Neural crest cell (in vitro differentiated cells): Measurements from ENCODE around the gene OGA. TPM values are rescaled to one million over a fixed set of nuclear protein-coding genes. Genes with fewer than 3 reads are reported as not detected.

Source experiments
- DNase-seq: peaks from one replicate; pipeline ENCODE4 v3.0.0; 2021; ENCODE audit warnings: low read depth, mixed read lengths, low spot score
- H3K27ac Mint-ChIP-seq: one replicate; pipeline ENCODE4 v1.8.0; 2021; ENCODE audit warnings: mild to moderate bottlenecking, mixed read lengths; ENCODE audit not compliant: unreplicated experiment
- H3K27me3 Mint-ChIP-seq: 2 replicates; pipeline ENCODE4 v1.8.0; 2021; ENCODE audit warnings: low read depth, mild to moderate bottlenecking, mixed read lengths
- H3K36me3 Mint-ChIP-seq: 2 replicates; pipeline ENCODE4 v1.8.0; 2021; ENCODE audit warnings: low read depth, mild to moderate bottlenecking, mixed read lengths
- H3K4me1 Mint-ChIP-seq: 2 replicates; pipeline ENCODE4 v1.8.0; 2021; ENCODE audit warnings: mixed read lengths
- H3K4me3 Mint-ChIP-seq: one replicate; pipeline ENCODE4 v1.8.0; 2021; ENCODE audit warnings: mild to moderate bottlenecking, mixed read lengths
- H3K9me3 Mint-ChIP-seq: 2 replicates; pipeline ENCODE4 v1.8.0; 2021; ENCODE audit warnings: mixed read lengths
- total RNA-seq: library from RNA; stranded (reverse); gene quantifications from 2 replicates; pipeline ENCODE4 v1.2.1, GENCODE V29; 2021
- TF ChIP-seq, protein P1 (sequence below): fragments of 200-600 bp; sonication (generic); conservative IDR thresholded peaks from 2 replicates; pipeline ENCODE4 v1.5.0; 2021; ENCODE audit warnings: antibody characterized with exemption, mild to moderate bottlenecking

The OGA gene
- total RNA-seq, 1 donor from 2014 or later = 102 TPM

- no peak for DNase-seq
- Mint-ChIP-seq H3K27me3 (peaks cover 55% of the 10 kb centered on the region), H3K9me3 (no peaks in the 10 kb centered on the region), H3K4me1 (peaks cover 46% of the 10 kb centered on the region), H3K4me3 (peak overlapping the region; percentile 87), H3K27ac (no peak overlapping the region), H3K36me3 (peaks cover 9% of the 10 kb centered on the region)
- TF ChIP-seq, protein P1, sequence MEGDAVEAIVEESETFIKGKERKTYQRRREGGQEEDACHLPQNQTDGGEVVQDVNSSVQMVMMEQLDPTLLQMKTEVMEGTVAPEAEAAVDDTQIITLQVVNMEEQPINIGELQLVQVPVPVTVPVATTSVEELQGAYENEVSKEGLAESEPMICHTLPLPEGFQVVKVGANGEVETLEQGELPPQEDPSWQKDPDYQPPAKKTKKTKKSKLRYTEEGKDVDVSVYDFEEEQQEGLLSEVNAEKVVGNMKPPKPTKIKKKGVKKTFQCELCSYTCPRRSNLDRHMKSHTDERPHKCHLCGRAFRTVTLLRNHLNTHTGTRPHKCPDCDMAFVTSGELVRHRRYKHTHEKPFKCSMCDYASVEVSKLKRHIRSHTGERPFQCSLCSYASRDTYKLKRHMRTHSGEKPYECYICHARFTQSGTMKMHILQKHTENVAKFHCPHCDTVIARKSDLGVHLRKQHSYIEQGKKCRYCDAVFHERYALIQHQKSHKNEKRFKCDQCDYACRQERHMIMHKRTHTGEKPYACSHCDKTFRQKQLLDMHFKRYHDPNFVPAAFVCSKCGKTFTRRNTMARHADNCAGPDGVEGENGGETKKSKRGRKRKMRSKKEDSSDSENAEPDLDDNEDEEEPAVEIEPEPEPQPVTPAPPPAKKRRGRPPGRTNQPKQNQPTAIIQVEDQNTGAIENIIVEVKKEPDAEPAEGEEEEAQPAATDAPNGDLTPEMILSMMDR = no peak
These were observed 37.9 kb downstream of the OGA start for GRCh38 chr10:101780187-101780817.

GRCh38 chr10:101779544-101780186 is 38.6 kb downstream of the OGA start:
- Mint-ChIP-seq H3K9me3 (no peaks in the 10 kb centered on the region), H3K4me1 (peaks cover 44% of the 10 kb centered on the region), H3K27me3 (peaks cover 61% of the 10 kb centered on the region), H3K4me3 (peak overlapping the region; percentile 89), H3K27ac (no peak overlapping the region), H3K36me3 (peaks cover 9% of the 10 kb centered on the region)
- peak; percentile 96 for DNase-seq
- TF ChIP-seq, protein P1 = peak; percentile 90

DNA sequence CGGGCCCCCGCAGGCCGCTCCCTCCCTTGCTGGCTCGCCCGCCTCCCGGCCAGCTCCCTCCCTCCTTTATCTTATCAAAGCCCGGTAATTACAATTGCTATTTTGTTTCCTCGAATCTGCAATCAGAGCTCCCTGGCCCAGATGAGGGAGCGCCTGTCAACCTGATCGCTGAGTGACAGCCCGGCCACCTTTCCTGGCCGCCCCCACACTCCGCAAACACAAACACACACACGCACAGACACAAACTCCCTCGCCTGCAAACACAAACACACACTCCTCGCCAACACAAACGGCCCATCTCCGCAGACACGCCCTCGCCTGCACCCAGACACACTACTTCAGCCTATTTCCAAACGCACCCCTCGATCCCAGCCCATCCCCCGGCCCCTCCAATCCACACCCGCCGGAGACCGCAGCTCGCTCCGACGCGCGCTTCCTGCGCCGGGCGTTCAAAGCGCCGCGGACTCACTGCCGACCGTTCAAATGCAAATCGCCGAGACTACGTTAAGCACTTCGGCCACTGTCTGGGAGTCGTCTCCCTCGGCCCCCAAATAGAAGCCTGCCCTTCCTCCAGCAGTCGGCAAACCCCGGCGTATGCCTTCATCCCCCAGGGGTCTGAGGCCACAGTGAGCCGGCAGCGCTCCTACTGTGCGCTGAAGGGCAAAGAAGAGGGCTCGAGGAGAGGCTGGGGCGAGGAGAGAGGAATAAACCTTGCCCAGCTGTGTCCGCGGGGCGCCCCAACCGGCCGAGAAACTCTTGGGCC is 39.3 kb downstream of the OGA start:
- H3K27me3 Mint-ChIP-seq = peaks cover 68% of the 10 kb centered on the region
- peaks cover 37% of the 10 kb centered on the region for H3K4me1 Mint-ChIP-seq
- no peak overlapping the region for H3K27ac Mint-ChIP-seq
- TF ChIP-seq, protein P1 = no peak
- peak; percentile 52 for DNase-seq
- H3K4me3 Mint-ChIP-seq = peak overlapping the region; percentile 89
- H3K36me3 Mint-ChIP-seq = peaks cover 9% of the 10 kb centered on the region
- H3K9me3 Mint-ChIP-seq = no peaks in the 10 kb centered on the region

- H3K36me3 Mint-ChIP-seq = peaks cover 8% of the 10 kb centered on the region
- peak overlapping the region; percentile 89 for H3K4me3 Mint-ChIP-seq
- H3K27ac Mint-ChIP-seq = no peak overlapping the region
- peaks cover 30% of the 10 kb centered on the region for H3K4me1 Mint-ChIP-seq
- peaks cover 75% of the 10 kb centered on the region for H3K27me3 Mint-ChIP-seq
- TF ChIP-seq, protein P1 = no peak
- no peaks in the 10 kb centered on the region for H3K9me3 Mint-ChIP-seq
- DNase-seq = no peak
These were observed 40.0 kb downstream of the OGA start for GRCh38 chr10:101778151-101778780.

DNA sequence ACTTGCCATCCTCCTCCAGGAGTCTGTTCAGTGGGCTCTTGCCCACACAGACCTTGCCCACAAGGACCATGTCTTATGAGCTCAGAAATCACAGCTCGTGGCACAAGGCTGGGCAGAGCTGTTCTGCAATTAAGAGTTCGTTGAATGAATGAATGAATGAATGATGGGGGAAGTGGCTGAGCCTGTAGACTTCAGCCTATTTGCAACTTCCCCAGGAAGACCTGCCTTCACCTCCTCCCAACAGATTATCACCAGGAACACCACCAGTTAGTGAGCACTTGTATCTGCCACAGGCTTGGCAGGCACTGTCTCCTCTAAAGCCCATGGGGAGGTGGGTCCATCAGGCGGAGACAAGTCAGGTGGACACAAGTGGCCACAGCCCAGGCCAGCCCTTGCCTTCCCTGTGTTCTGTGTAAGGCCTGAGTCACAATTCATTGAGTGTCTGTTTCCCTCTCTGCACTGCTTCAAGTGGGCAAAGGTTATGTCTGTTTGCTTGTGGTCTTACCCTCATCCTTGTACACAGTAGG is 40.6 kb downstream of the OGA start:
- DNase-seq = no peak
- Mint-ChIP-seq H3K9me3 (no peaks in the 10 kb centered on the region), H3K36me3 (peaks cover 5% of the 10 kb centered on the region), H3K4me1 (peaks cover 24% of the 10 kb centered on the region), H3K27me3 (peaks cover 78% of the 10 kb centered on the region), H3K27ac (no peak overlapping the region), H3K4me3 (peak overlapping the region; percentile 20)
- TF ChIP-seq, protein P1 = no peak
